PC-9 (cell line): ENCODE results near the gene MYOM1. TPM values are rescaled to one million over a fixed set of nuclear protein-coding genes. Genes with fewer than 3 reads are reported as not detected.
A peak's percentile ranks its signal among the peaks of the same experiment; 100 is the strongest.

Experiments used
- BruUV-seq: library from RNA; stranded (reverse); fragments of 400-500 nt; replicated peaks from 2 replicates; lab custom pipeline; 2021; lab: Mats Ljungman, UMichigan
- CTCF ChIA-PET: fragments of 300-600 bp; sonication (Branson Sonifier 250); formaldehyde crosslinking; loops from one replicate; lab custom pipeline; 2022; ENCODE audit warnings: antibody characterized with exemption; lab: Charles Lee
- POLR2A ChIA-PET: fragments of 300-600 bp; sonication (Branson Sonifier 250); formaldehyde crosslinking; loops from one replicate; lab custom pipeline; 2022; ENCODE audit warnings: antibody characterized with exemption; ENCODE audit not compliant: unreplicated experiment; lab: Charles Lee
- DNase-seq, 2 experiments: peaks; one replicate each; pipeline versions ENCODE4 v3.0.0 to v3.0.0-alpha.2; 2015 to 2022; ENCODE audit warnings: mixed read lengths in 1 of 2
- H2AFZ ChIP-seq: fragments of 200-600 bp; sonication (generic); 2 replicates; pipeline ENCODE4 v1.8.1; 2017; ENCODE audit warnings: antibody characterized with exemption
- H3F3A ChIP-seq: fragments of 200-600 bp; sonication (generic); 2 replicates; pipeline ENCODE4 v1.8.1; 2017; ENCODE audit warnings: antibody characterized with exemption, mild to moderate bottlenecking, low read depth; ENCODE audit not compliant: insufficient read depth
- H3K27ac ChIP-seq: fragments of 200-600 bp; sonication (generic); 2 replicates; pipeline ENCODE4 v1.6.1; 2016; ENCODE audit warnings: mixed run types
- H3K27me3 ChIP-seq: fragments of 200-600 bp; sonication (generic); 2 replicates; pipeline ENCODE4 v1.6.1; 2016; ENCODE audit warnings: low read depth, mixed run types; ENCODE audit not compliant: insufficient read depth
- H3K36me3 ChIP-seq: fragments of 200-600 bp; sonication (generic); 2 replicates; pipeline ENCODE4 v1.6.1; 2016; ENCODE audit warnings: low read depth, mixed run types
- H3K4me1 ChIP-seq: fragments of 200-600 bp; sonication (generic); replicated peaks from 2 replicates; pipeline ENCODE4 v1.6.1; 2016; ENCODE audit warnings: mixed run types; ENCODE audit not compliant: insufficient read depth
- H3K4me2 ChIP-seq: fragments of 200-600 bp; sonication (generic); 2 replicates; pipeline ENCODE4 v1.6.1; 2017; ENCODE audit warnings: mixed run types
- H3K4me3 ChIP-seq: fragments of 200-600 bp; sonication (generic); 2 replicates; pipeline ENCODE4 v1.6.1; 2016; ENCODE audit warnings: mixed run types
- H3K79me2 ChIP-seq: fragments of 200-600 bp; sonication (generic); 2 replicates; pipeline ENCODE4 v1.6.1; 2017; ENCODE audit warnings: low read depth, mixed run types
- H3K9me2 ChIP-seq: fragments of 200-600 bp; sonication (generic); 2 replicates; pipeline ENCODE4 v1.8.1; 2017; ENCODE audit warnings: mild to moderate bottlenecking; ENCODE audit not compliant: insufficient read depth
- H3K9me3 ChIP-seq: fragments of 200-600 bp; sonication (generic); 2 replicates; pipeline ENCODE4 v1.8.1; 2016; ENCODE audit warnings: low read depth; ENCODE audit not compliant: insufficient read depth
- H4K20me1 ChIP-seq: fragments of 200-600 bp; sonication (generic); 2 replicates; pipeline ENCODE4 v1.8.1; 2017; ENCODE audit not compliant: insufficient read depth
- CTCF ChIP-seq: fragments of 200-600 bp; sonication (generic); conservative IDR thresholded peaks from 2 replicates; pipeline ENCODE4 v1.6.1; 2017; ENCODE audit warnings: mixed run types, antibody characterized with exemption, mild to moderate bottlenecking, moderate library complexity
- EZH2 ChIP-seq: fragments of 200-600 bp; sonication (generic); IDR thresholded peaks from 2 replicates; pipeline ENCODE4 v1.8.0; 2017; ENCODE audit warnings: antibody characterized with exemption, low read depth
- intact Hi-C: fragments of 100-400 bp; cut with micrococcal nuclease; formaldehyde crosslinking; loops from one replicate; pipeline ENCODE4 v1.10.0; 2022; ENCODE audit not compliant: unreplicated experiment
- total RNA-seq: library from RNA; stranded (reverse); gene quantifications from 2 replicates; pipeline ENCODE4 v1.2.3, GENCODE V29; 2021

MYOM1 gene
- total RNA-seq, 1 experiment from 2014 or later: 1.3 TPM

- Histone ChIP-seq H2AFZ (no peak overlapping the region), H3K79me2 (no peaks in the 10 kb centered on the region), H3K4me2 (no peak overlapping the region), H3F3A (peaks cover 28% of the 10 kb centered on the region), H3K27ac (no peak overlapping the region), H3K9me3 (no peaks in the 10 kb centered on the region), H3K9me2 (no peaks in the 10 kb centered on the region), H3K4me1 (peaks cover 44% of the 10 kb centered on the region), H3K4me3 (no peak overlapping the region), H3K36me3 (no peaks in the 10 kb centered on the region), H3K27me3 (no peaks in the 10 kb centered on the region), H4K20me1 (no peaks in the 10 kb centered on the region)
- no TSS peak for BruUV-seq
- no peak for TF ChIP-seq CTCF
- TF ChIP-seq EZH2: no peak
- ChIA-PET CTCF (no interaction called here), POLR2A (no interaction called here)
- intact Hi-C loops: no loop called here
- DNase-seq: no peak
These were observed 171.6 kb downstream of the MYOM1 start for GRCh38 chr18:3048121-3048520.

- ChIA-PET POLR2A (no interaction called here), CTCF (no interaction called here)
- no peaks in the 10 kb centered on the region for H4K20me1 ChIP-seq
- H3K4me1 ChIP-seq: peaks cover 38% of the 10 kb centered on the region
- intact Hi-C loops: no loop called here
- H3K9me3 ChIP-seq: no peaks in the 10 kb centered on the region
- no peaks in the 10 kb centered on the region for H3K27me3 ChIP-seq
- H3K27ac ChIP-seq: no peak overlapping the region
- H3K9me2 ChIP-seq: no peaks in the 10 kb centered on the region
- no peaks in the 10 kb centered on the region for H3K36me3 ChIP-seq
- BruUV-seq: no TSS peak
- TF ChIP-seq CTCF: no peak
- TF ChIP-seq EZH2: no peak
- H3F3A ChIP-seq: peaks cover 12% of the 10 kb centered on the region; the same call in 1 of the 2 replicates
- H2AFZ ChIP-seq: no peak overlapping the region
- H3K79me2 ChIP-seq: no peaks in the 10 kb centered on the region
- H3K4me2 ChIP-seq: no peak overlapping the region
- DNase-seq: no peak
- no peak overlapping the region for H3K4me3 ChIP-seq
These were observed 173.5 kb downstream of the MYOM1 start for GRCh38 chr18:3046216-3046808.

- H3K4me2 ChIP-seq: peak overlapping the region; percentile 47
- peaks cover 29% of the 10 kb centered on the region for H3K4me1 ChIP-seq
- peak overlapping the region; percentile 54 for H3K27ac ChIP-seq
- H3K9me2 ChIP-seq: no peaks in the 10 kb centered on the region
- TF ChIP-seq CTCF (no peak), EZH2 (no peak)
- no peaks in the 10 kb centered on the region for H3K27me3 ChIP-seq
- CTCF ChIA-PET: no interaction called here
- H2AFZ ChIP-seq: no peak overlapping the region
- H3K9me3 ChIP-seq: no peaks in the 10 kb centered on the region
- no peaks in the 10 kb centered on the region for H3K36me3 ChIP-seq
- intact Hi-C loops: no loop called here
- no peaks in the 10 kb centered on the region for H3K79me2 ChIP-seq
- no peak overlapping the region for H3K4me3 ChIP-seq
- BruUV-seq: no TSS peak
- peaks cover 9% of the 10 kb centered on the region; the same call in 1 of the 2 replicates for H3F3A ChIP-seq
- POLR2A ChIA-PET: no interaction called here
- no peaks in the 10 kb centered on the region for H4K20me1 ChIP-seq
- DNase-seq: peak; percentile 54 to 67
These were observed 174.7 kb downstream of the MYOM1 start for GRCh38 chr18:3044931-3045698.
